T follicular helper cell (primary cell): ENCODE measurements around the gene NFAT5.
"Not testable (repeated sequence)": the region's sequence is repeated elsewhere in the genome, so short reads cannot be mapped to it uniquely, and the experiment has no call there.

Source experiments
- DNase-seq: peaks from one replicate; pipeline ENCODE4 v3.0.0-alpha.2; 2020; ENCODE audit warnings: low read depth
- total RNA-seq, 2 experiments: gene quantifications; one replicate each; lab custom pipeline; 2026; lab: John Stamatoyannopoulos, UW

Gene NFAT5
- 82.5 to 118 reads per million in 2 experiments for total RNA-seq

DNA sequence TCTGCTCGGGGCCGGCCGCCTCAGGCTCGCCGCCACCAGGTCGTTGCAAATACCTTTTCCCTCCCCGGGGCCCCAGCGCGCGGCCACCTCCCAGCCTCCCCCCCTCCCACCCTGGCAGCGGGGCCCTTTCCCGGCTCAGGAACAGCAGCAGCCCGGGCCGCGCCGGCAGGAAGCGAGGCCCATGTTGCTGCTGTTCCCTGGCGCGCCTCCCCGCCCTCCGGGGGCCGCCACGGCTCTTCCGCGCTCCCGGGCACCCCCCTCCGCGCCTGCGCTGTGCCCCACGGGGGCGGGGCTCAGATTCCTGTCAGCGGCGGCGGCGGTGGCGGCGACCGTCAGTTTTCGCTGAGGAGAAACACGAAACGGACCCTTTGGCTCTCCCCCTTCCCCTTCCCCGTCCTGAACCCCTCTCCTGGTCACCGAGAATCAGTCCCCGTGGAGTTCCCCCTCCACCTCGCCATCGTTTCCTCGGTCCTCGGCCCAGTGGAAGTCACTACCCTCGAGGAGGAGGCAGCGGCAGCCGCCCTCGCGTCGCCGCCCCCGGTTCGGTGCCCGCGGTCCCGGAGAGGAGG, at the start of gene NFAT5:
Gene NFAT5 (plus strand): TSS at position 296 of the 569 bp plus-strand sequence. CDS start 336 bp downstream, outside the sequence.
- peak; percentile 75 for DNase-seq

DNA sequence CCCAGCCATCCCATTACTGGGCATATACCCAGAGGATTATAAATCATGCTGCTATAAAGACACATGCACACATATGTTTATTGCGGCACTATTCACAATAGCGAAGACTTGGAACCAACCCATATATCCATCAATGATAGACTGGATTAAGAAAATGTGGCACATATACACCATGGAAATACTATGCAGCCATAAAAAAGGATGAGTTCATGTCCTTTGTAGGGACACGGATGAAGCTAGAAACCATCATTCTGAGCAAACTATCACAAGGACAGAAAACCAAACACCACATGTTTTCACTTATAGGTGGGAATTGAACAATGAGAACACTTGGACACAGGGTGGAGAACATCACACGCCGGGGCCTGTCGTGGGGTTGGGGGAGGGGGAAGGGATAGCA, 47.9 kb upstream of the NFAT5 start:
- not testable (repeated sequence) for DNase-seq

DNA sequence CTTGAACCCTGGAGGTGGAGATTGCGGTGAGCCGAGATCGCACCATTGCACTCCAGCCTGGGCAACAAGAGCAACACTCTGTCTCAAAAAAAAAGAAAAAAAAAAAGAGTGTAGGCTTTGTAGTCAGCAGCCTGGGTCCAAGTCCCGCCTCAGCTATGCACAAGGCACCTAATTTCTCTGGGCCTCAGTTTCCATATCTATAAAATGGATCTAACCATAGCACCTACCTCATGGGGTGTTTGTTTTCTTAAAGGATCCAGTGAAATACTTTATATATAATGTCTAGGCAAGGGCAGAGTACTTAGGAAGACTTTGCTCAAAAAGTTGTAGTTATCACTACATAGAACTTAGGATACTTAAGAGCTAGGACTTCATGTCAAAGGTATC, 45.4 kb upstream of the NFAT5 start:
- no peak for DNase-seq

DNA sequence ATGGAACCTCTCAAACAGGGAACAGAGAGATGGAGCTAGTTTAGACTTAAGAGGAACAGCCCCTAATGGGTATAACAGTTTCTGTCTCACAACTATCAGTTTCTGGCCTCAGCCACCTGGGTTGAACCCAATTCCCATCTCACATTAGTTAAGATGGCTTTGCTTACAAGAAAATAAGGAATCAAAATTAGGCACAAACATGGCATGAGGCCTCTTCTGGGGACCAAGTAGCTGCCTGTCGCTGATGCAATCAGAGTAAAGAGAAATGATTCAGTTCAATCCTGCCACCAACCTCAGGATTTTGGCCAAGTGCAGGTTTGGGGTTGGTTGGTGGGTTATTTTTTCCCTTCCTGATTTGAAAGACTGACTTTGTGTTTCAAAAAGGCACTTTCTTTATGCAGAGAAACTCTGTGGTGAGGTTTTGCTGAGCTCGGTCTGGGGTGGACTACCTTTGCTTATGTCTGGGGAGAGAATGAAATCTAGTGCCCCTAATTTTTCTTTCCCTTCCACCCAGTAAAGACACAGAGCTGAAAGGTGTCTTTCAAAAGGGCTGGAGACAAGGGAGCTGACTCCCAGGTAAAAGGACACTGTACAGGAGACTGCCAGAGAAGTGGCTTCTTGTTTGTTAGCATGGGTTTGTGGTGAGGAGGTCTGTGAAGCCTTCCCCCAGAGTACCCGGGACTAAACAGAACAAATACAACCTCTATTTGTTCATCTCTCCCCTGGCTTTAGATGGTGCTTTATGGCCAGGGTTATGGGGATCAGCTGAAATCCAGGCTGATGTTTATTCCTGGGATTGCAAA, 44.8 kb upstream of the NFAT5 start:
- no peak for DNase-seq

GRCh38 chr16:69522041-69522578, 43.7 kb upstream of the NFAT5 start:
- no peak for DNase-seq

DNA sequence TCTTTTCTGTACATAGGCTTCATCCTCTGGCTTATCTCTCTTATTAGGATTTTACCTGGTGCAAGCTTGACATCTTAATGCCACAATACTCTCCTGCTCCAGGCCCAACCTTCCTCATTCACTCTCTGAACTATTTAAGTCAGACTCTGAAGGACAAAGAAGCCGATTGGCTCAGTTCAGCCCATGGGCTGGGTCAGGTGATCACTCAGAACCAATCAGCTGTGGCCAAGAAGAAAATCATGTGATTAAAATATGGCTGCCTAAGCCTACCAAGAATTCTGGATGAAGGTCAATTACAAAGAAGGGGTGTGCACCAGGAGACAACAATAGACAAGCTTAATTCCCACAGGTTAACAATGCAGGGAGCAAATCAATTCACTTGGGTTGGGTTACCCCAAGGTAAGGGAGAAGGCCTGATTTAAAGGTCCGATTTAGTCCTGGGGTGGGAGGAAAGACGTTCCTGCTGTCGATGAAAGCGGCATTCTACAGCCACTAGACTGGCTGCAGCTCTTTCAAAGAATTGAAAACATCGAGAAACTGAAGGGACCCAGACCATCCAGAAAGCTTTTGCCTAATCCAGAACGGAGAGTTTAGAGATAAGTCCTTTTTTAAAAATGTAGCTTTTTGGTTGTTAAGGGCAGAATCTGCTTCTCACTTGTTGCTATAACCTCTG, 42.9 kb upstream of the NFAT5 start:
- DNase-seq, result no peak

DNA sequence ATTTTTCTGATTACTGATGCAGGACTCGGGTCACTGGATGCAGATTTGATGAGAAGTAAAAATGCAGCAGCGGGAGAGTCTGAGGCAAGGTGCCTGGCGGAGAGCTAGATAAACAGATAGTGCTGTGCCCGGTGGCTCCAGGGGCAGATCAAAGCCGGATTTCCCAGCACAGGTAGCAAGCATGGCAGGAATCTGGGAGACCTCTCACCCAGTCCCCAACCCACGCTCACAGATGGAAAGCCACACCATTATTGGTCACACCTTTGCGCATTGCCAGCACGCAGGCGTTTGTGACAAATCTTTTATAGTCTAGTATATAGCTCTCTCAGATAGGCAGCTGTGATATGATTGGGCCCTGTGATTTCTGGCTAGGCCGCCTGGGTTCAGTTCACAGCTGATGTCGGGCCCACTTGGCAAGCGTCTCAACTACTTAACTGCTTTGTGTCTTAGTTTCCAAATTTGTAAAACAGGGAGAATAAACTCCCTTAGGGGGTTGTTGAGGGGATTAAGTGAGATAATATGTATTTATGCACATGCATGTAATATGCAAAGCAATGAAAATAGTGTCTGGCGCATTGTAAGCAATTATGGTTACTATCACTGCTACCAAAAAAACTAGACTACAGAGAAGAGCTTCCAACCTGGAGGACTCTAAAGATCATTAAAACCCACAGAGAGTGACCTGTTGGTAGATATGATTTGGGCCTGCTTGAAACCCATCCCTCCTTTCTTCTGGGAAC, 42.0 kb upstream of the NFAT5 start:
- no peak for DNase-seq

DNA sequence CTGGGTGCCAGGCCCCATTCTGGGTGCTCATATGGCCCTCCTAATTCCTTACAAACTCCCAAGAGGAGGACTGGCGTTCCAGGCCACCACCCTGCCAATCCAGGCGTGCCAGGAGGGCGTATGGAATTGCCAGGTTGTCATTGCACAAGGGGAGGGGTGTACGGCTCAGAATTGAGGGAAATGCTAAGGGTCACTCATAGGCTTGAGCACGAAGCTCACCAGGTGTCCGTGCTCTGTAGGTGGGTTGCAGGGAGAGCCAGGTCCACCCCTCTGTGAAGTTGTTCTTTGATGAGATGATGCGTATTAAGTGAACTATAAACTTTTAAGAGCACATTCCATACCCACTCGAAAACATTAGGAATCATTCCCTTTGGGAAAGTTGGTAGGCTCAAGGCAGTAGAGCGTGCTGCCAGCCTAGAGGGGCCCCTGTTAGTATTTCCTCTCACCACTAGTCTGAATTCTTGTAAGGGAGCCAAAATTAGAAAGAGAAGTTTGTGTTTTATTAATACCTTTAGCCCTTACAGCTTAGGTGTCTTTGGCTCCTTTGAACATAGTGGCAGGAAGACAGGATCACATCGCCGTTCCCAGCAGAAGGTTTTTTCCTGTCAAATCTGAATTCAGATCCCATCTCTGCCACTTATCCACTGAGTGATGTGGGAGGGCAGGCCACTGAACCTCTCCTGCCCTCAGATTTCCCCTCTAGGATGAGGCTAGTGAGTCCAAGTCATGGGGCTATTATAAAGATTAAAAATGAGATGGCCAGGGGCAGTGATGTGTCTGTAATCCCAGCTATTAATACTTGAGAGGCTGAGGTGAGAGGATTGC, 38.7 kb upstream of the NFAT5 start:
- DNase-seq, result no peak

DNA sequence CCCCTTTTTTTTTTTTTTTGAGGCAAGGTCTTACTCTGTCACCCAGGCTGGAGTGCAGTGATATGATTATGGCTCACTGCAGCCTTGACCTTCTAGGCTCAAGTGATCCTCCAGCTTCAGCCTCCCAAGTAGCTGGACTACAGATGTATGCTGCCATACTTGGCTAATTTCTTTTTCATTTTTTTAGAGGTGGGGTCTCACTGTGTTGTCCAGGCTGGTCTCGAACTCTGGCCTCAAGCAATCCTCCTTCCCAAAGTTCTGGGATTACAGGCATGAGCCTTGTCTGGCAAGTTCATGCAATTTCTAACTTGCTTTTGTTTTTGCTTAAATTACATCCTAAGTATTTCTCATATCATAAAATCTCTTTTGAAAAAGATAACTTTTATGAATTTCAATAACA, 33.8 kb upstream of the NFAT5 start:
- DNase-seq, result no peak

- DNase-seq, result no peak
Measured at GRCh38 chr16:69532641-69533455, 32.9 kb upstream of the NFAT5 start.

- no peak for DNase-seq
Measured at GRCh38 chr16:69534720-69535119, 31.0 kb upstream of the NFAT5 start.

GRCh38 chr16:69535123-69536050, 30.4 kb upstream of the NFAT5 start:
- DNase-seq, result no peak

DNA sequence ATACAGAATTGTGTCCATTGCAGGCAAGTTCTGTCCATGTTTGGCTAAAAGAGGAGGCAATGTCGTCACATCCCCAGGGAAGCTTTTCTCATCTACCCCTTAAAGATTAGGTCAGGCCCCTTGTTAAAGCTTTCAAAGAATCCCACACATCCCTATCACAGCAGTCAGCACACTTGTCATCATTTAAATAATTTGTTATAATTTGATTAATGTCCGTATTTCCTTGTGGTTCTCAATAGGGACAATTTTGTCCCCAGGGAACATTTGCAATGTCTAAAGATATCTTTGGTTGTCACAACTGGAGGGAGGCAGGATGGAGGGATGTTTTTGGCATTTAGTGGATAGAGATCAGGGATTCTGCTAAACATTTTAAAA, 28.1 kb upstream of the NFAT5 start:
- DNase-seq, result no peak

- DNase-seq, result no peak
Measured at GRCh38 chr16:69538808-69539207, 27.0 kb upstream of the NFAT5 start.

DNA sequence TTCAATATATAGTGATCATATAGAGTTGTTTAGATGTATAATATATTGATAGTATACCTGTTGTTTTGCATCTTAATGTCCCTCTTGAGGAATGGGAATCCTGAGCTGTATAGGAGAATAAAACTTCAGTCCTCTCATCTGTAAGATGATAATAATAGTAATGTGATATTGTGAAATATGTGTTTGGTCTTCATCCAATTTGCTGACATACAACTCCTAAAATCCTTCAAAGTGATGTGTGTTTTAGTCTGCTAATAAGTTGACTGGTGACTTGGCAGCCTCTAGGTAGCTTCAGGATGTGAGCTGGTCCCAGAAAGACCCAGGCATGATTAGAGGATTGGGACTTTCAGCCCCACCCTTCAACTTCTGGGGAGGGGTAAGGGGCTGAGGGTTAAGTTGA, 22.8 kb upstream of the NFAT5 start:
- no peak for DNase-seq

DNA sequence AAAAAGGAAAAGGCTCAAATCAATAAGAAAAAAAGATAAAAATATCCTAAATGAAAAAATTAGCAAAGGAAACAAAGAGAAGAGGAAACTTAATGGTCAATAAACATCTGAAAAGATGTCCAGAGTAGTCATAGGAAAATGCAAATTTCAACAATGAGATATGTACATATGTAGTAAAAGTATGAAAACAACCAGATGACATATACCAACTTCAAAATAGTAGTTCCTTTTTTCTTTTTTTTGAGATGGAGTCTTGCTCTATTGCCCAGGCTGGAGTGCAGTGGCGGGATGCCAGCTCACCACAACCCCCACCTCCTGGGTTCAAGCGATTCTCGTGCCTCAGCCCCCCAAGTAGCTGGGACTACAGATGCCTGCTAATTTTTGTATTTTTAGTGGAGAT, 21.7 kb upstream of the NFAT5 start:
- DNase-seq, result no peak

GRCh38 chr16:69546663-69547062, 19.1 kb upstream of the NFAT5 start:
- not testable (repeated sequence) for DNase-seq

GRCh38 chr16:69553332-69553731, 12.4 kb upstream of the NFAT5 start:
- no peak for DNase-seq

DNA sequence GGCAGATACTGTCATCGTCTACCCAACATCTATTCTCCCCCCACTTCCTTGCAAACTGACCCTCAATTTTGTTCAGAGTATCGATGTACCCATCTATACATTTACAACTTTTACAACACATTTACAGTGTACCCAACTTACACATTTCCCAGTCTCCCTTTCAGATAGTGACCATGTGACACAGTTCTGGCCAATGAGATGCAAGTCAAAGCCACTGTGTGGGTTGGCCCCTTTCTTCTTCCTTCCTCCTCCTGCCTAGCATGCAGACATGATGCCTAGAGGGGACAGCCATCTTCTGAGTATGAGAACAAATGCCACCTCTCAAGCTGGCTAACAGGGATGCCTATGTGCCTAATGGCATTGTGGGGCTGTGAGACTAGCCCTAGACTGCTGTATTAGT, 11.3 kb upstream of the NFAT5 start:
- no peak for DNase-seq
